H1 (cell line): ENCODE data around the gene HLA-DOB. TPM values are rescaled to one million over a fixed set of nuclear protein-coding genes. Genes with fewer than 3 reads are reported as not detected.
A peak's percentile ranks its signal among the peaks of the same experiment; 100 is the strongest.

ENCODE experiments used
- ASH2L ChIP-seq: fragments of 200-600, 300-600 bp; sonication (generic); IDR thresholded peaks from one replicate; pipeline ENCODE4 v1.7.1; 2017; ENCODE audit warnings: low read length
- CHD1 ChIP-seq: IDR thresholded peaks from 2 replicates; pipeline ENCODE4 v1.6.1; 2012; ENCODE audit warnings: low read depth, low read length, improper control_type of control experiment
- CREB1 ChIP-seq: IDR thresholded peaks from 2 replicates; pipeline ENCODE4 v1.6.1; 2012; ENCODE audit warnings: inconsistent platforms
- RBBP5 ChIP-seq: IDR thresholded peaks from 2 replicates; pipeline ENCODE4 v1.7.1; 2012; ENCODE audit warnings: low read depth, mild to moderate bottlenecking, inconsistent platforms, low read length, moderate library complexity, borderline replicate concordance
- RFX5 ChIP-seq: IDR thresholded peaks from 2 replicates; pipeline ENCODE4 v1.6.1; 2011; ENCODE audit warnings: low read depth, low read length, improper control_type of control experiment, borderline replicate concordance
- TBP ChIP-seq: IDR thresholded peaks from 2 replicates; pipeline ENCODE4 v1.6.1; 2011; ENCODE audit warnings: low read depth, low read length, improper control_type of control experiment
- polyA plus RNA-seq, 7 experiments: library from polyadenylated mRNA; depleted of rRNA in 3 of 7; stranded (reverse) in 5 of 7; unstranded in 2 of 7; fragments of >200 nt in 5 of 7; fragments of 200-250 nt in 2 of 7; gene quantifications; 1 replicate in 5 of 7; 2 replicates in 1 of 7; 4 replicates in 1 of 7; pipeline versions ENCODE4 v1.2.1 to v1.2.3, GENCODE V29; 2011 to 2013; ENCODE audit warnings: missing spikeins in 2 of 7, mixed read lengths in 2 of 7
- total RNA-seq: library from RNA; stranded (reverse); fragmentation: NEBNext Ultra II Directional; extraction: Animal tissue kit (Norgen Biotek cat#: 25700); gene quantifications from 2 replicates; pipeline ENCODE4 v1.2.1, GENCODE V29; 2021
- TF ChIP-seq, protein P1 (sequence below): fragments of 300-600 bp; sonication (generic); IDR thresholded peaks from 2 replicates; pipeline ENCODE4 v1.7.1; 2012; ENCODE audit warnings: low read length, moderate library complexity, mild to moderate bottlenecking, inconsistent platforms; ENCODE audit not compliant: insufficient replicate concordance
- TF ChIP-seq, protein P2 (sequence below), 3 experiments: IDR thresholded peaks; 1 replicate in 2 of 3; 2 replicates in 1 of 3; pipeline versions ENCODE4 v1.5.1 to v1.6.1; 2011; ENCODE audit warnings: low read length in 3 of 3, mild to moderate bottlenecking in 3 of 3, inconsistent platforms in 2 of 3, low read depth in 1 of 3, moderate library complexity in 1 of 3; ENCODE audit not compliant: insufficient read depth in 1 of 3; ENCODE audit errors: control extremely low read depth in 1 of 3

The HLA-DOB gene
- total and polyA plus RNA-seq, 2 of the 8 experiments (the other 6 are each of a cell fraction or from before 2014, with no cell fraction given): 0.35 TPM; not detected in 1

DNA sequence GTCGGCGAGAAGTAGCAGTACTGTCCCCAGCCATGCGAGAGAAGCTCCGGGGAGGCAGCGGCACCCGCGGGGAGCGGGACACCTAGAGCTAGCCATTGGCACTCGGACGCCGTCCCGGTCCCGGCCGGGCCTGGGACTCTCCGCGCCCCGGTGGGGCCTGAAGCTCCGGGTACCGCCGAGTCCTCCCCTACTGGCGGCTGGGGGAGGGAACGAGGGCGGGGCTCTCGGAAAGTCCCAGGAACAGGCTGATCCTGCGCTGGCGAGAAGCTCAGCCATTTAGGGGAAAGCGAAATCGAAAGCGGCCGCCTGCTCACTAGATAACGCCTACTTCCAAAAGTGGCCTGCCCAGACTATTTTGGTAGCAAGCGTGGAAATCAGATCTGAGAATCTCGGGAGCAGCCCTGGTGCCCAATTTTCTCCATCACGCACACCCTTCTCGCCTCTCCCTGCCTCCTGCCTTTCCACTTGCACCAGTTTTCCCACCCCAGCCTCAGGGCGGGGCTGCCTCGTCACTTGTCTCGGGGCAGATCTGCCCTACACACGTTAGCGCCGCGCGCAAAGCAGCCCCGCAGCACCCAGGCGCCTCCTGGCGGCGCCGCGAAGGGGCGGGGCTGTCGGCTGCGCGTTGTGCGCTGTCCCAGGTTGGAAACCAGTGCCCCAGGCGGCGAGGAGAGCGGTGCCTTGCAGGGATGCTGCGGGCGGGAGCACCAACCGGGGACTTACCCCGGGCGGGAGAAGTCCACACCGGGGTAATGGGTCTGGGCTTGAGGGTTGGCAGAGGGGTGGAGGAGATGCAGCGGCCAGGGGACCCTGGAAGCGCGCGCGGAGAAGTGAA is 37.0 kb upstream of the HLA-DOB start, which contains the start of the genes PSMB9 and TAP1 (continued):
- TF ChIP-seq, protein P1, sequence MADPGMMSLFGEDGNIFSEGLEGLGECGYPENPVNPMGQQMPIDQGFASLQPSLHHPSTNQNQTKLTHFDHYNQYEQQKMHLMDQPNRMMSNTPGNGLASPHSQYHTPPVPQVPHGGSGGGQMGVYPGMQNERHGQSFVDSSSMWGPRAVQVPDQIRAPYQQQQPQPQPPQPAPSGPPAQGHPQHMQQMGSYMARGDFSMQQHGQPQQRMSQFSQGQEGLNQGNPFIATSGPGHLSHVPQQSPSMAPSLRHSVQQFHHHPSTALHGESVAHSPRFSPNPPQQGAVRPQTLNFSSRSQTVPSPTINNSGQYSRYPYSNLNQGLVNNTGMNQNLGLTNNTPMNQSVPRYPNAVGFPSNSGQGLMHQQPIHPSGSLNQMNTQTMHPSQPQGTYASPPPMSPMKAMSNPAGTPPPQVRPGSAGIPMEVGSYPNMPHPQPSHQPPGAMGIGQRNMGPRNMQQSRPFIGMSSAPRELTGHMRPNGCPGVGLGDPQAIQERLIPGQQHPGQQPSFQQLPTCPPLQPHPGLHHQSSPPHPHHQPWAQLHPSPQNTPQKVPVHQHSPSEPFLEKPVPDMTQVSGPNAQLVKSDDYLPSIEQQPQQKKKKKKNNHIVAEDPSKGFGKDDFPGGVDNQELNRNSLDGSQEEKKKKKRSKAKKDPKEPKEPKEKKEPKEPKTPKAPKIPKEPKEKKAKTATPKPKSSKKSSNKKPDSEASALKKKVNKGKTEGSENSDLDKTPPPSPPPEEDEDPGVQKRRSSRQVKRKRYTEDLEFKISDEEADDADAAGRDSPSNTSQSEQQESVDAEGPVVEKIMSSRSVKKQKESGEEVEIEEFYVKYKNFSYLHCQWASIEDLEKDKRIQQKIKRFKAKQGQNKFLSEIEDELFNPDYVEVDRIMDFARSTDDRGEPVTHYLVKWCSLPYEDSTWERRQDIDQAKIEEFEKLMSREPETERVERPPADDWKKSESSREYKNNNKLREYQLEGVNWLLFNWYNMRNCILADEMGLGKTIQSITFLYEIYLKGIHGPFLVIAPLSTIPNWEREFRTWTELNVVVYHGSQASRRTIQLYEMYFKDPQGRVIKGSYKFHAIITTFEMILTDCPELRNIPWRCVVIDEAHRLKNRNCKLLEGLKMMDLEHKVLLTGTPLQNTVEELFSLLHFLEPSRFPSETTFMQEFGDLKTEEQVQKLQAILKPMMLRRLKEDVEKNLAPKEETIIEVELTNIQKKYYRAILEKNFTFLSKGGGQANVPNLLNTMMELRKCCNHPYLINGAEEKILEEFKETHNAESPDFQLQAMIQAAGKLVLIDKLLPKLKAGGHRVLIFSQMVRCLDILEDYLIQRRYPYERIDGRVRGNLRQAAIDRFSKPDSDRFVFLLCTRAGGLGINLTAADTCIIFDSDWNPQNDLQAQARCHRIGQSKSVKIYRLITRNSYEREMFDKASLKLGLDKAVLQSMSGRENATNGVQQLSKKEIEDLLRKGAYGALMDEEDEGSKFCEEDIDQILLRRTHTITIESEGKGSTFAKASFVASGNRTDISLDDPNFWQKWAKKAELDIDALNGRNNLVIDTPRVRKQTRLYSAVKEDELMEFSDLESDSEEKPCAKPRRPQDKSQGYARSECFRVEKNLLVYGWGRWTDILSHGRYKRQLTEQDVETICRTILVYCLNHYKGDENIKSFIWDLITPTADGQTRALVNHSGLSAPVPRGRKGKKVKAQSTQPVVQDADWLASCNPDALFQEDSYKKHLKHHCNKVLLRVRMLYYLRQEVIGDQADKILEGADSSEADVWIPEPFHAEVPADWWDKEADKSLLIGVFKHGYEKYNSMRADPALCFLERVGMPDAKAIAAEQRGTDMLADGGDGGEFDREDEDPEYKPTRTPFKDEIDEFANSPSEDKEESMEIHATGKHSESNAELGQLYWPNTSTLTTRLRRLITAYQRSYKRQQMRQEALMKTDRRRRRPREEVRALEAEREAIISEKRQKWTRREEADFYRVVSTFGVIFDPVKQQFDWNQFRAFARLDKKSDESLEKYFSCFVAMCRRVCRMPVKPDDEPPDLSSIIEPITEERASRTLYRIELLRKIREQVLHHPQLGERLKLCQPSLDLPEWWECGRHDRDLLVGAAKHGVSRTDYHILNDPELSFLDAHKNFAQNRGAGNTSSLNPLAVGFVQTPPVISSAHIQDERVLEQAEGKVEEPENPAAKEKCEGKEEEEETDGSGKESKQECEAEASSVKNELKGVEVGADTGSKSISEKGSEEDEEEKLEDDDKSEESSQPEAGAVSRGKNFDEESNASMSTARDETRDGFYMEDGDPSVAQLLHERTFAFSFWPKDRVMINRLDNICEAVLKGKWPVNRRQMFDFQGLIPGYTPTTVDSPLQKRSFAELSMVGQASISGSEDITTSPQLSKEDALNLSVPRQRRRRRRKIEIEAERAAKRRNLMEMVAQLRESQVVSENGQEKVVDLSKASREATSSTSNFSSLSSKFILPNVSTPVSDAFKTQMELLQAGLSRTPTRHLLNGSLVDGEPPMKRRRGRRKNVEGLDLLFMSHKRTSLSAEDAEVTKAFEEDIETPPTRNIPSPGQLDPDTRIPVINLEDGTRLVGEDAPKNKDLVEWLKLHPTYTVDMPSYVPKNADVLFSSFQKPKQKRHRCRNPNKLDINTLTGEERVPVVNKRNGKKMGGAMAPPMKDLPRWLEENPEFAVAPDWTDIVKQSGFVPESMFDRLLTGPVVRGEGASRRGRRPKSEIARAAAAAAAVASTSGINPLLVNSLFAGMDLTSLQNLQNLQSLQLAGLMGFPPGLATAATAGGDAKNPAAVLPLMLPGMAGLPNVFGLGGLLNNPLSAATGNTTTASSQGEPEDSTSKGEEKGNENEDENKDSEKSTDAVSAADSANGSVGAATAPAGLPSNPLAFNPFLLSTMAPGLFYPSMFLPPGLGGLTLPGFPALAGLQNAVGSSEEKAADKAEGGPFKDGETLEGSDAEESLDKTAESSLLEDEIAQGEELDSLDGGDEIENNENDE: no peak
- peak; percentile 98 for TF ChIP-seq RFX5
- peak; percentile 67 for TF ChIP-seq ASH2L
- TF ChIP-seq, protein P2, sequence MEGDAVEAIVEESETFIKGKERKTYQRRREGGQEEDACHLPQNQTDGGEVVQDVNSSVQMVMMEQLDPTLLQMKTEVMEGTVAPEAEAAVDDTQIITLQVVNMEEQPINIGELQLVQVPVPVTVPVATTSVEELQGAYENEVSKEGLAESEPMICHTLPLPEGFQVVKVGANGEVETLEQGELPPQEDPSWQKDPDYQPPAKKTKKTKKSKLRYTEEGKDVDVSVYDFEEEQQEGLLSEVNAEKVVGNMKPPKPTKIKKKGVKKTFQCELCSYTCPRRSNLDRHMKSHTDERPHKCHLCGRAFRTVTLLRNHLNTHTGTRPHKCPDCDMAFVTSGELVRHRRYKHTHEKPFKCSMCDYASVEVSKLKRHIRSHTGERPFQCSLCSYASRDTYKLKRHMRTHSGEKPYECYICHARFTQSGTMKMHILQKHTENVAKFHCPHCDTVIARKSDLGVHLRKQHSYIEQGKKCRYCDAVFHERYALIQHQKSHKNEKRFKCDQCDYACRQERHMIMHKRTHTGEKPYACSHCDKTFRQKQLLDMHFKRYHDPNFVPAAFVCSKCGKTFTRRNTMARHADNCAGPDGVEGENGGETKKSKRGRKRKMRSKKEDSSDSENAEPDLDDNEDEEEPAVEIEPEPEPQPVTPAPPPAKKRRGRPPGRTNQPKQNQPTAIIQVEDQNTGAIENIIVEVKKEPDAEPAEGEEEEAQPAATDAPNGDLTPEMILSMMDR (IDR thresholded peaks at IDR 0.05; ENCODE audit: control extremely low read depth in 1 of 3, insufficient read depth in 1 of 3, low read depth in 1 of 3, low read length in 3 of 3): peak; percentile 63 to 94 (median 75)
- no peak for TF ChIP-seq CHD1
- peak; percentile 83 for TF ChIP-seq RBBP5
- TF ChIP-seq CREB1: peak; percentile 96
- no peak for TF ChIP-seq TBP
